ENCODE measurements around the gene HCFC1R1.

HCFC1R1 gene

DNA sequence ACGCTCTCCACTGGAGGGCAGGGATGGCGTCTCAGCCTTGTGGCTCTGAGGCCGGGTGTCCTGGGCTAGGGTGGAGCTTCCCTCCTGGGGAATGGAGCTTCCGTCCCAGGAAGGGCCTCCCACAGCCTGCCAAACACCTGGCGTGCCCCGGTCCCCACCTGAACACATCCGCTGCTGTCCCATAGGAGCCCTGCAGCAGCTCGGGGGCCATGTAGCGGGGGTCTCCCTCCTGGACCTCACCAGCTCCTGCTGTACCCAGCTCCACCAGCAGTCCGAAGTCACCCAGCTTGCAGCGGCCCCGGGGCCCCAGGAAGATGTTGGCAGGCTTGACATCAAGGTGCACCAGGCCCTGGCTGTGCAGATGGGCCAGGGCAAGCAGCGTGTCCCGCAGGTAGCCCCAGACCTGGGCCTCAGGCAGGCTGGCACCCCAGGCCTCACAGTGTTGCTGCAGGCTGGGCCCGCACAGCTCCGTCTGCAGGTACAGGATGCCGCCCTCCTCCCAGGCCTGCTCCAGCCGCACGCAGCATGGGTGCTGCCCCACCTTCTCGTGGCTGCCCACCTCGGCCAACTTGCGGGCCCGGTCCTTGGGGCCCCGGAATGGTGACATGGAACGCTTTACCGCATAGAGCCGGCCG, 48.5 kb downstream of the HCFC1R1 start:
- no peak for DNase-seq (ENCODE audit: low read depth)

DNA sequence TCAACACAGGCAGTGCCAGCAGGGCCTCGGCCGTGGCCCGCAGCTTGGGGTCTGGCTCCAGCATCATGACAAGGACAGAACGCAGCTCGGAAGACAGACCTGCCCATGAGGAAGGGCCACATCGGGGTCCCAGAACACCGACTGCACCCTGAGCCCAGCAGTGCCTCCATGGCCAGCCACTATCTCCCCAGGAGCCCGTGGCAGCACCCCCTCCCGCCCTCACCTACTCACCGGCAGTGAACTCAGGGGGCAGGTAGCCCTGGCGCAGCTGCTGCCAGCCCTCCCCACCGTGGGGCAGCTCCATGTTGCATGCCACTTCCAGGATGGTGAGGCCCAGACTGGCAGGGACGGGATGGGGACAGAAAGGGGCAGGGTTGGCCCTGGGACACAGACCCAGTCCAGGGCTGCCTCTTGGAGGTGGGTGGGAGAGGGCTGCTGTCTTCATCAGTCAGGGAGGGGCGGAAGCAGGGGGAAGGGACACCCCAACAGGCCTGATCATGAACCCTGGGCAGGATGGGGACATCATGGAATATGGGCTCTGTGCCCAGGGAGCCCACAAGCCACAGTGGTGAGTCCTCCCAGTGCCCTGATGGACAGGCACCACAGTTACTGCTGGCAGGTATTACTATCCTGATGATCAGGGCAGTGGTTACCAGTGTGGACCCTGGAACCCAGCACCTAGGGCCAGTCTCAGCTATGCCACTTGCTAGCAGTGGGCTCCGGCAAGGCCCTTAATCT, 49.3 kb downstream of the HCFC1R1 start:
- DNase-seq (ENCODE audit: low read depth) = no peak

DNA sequence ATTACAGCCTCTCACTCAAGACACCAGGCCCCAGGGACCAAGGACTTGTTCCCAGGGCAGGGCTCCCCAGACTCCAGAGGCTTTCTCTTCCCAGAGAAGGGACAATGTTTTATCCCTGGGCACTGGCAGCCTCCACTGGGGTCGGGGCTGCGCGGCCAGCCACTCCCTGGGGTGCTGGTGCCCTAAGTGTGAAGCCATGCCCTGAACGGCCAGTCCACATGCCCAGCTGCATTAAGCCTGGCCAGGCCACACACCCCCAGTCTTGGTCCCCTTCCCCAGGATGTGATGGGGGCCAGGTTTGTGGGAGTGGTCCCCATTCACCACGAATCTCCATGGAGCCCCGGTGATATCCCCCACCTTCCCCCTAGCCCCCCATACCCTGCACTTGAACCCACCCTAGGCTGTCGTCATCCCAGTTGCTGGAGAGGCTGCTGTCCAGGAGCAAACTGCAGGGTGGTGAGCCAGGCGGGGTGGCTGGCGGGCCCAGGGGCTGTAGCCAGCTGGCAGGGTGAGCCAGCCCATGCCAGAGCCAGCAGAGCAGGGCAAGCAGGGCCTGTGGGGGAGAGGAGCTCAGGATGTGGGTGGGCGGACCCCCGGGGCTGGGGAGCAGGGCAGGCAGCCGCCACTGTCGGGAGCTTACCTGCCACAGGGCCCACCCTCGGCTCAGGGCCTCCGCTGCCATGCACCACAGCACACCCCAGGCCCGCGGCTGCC, 50.0 kb downstream of the HCFC1R1 start:
- DNase-seq (ENCODE audit: low read depth) = no peak

DNA sequence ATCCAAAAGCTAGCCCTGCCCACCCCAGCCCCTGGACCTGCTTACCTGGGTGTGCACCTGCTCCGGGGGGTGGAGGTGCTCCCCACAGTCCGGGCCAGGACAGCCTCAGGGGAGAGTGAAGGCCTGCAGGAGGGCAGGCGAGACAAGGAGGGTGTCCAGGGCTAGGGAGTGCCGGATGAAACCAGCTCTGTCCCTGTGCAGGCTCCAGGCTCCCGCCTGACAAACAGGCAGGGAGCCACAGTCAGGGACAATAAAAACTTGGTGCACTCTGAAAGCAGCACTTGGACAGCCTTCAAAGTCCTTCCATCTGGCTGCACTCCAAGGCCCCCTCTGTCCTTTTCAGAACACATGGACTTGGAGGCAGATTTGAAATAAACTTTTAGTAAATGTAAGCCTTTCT, 50.6 kb downstream of the HCFC1R1 start:
- DNase-seq (ENCODE audit: low read depth) = no peak

Data from iris pigment epithelial cell (primary cell).